ENCODE data around the gene PCSK2.

DNA sequence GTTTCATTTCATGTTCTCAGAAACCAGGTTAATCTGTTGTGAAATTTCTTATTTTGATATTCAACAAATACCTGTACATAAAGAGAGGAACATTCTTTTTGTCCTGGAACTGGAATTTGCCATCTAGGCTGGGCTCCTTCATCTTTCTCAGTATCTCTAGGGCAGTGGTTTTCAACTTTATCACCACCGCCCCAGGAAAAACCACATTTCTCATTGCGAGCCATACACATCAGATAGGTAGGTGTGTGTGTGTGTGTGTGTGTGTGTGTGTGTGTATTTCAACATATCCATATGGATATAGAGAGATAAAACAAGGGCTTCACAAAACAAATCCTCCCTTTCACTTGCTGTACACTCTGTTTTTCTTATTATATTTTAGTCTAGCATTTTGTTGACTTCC lies 280.2 kb downstream of the PCSK2 start:
- TF ChIP-seq, protein P1, sequence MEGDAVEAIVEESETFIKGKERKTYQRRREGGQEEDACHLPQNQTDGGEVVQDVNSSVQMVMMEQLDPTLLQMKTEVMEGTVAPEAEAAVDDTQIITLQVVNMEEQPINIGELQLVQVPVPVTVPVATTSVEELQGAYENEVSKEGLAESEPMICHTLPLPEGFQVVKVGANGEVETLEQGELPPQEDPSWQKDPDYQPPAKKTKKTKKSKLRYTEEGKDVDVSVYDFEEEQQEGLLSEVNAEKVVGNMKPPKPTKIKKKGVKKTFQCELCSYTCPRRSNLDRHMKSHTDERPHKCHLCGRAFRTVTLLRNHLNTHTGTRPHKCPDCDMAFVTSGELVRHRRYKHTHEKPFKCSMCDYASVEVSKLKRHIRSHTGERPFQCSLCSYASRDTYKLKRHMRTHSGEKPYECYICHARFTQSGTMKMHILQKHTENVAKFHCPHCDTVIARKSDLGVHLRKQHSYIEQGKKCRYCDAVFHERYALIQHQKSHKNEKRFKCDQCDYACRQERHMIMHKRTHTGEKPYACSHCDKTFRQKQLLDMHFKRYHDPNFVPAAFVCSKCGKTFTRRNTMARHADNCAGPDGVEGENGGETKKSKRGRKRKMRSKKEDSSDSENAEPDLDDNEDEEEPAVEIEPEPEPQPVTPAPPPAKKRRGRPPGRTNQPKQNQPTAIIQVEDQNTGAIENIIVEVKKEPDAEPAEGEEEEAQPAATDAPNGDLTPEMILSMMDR (IDR thresholded peaks at IDR 0.05): no peak
- TF ChIP-seq POLR2A (IDR thresholded peaks at IDR 0.05): no peak
